Gastroesophageal sphincter (tissue), 3 donors: ENCODE data around the gene IRF3.

Source experiments
- EP300 ChIP-seq: sonication (generic); formaldehyde crosslinking; IDR thresholded peaks from one replicate; pipeline ENCODE4 v1.6.1; 2017; ENCODE audit warnings: antibody characterized with exemption, mild to moderate bottlenecking
- POLR2A ChIP-seq, 2 donors: fragments of 450-650 bp; IDR thresholded peaks; one replicate each; pipeline ENCODE4 v1.6.1; 2017; ENCODE audit warnings: antibody characterized with exemption in 2 of 2, mild to moderate bottlenecking in 2 of 2, moderate library complexity in 1 of 2
- POLR2AphosphoS5 ChIP-seq: sonication (generic); formaldehyde crosslinking; IDR thresholded peaks from one replicate; pipeline ENCODE4 v1.6.1; 2017; ENCODE audit warnings: antibody characterized with exemption
- TF ChIP-seq, protein P1 (sequence below), 4 experiments: fragments of 200-600 bp in 2 of 4; fragments of 450-650 bp in 2 of 4; sonication (generic) in 1 of 4; IDR thresholded peaks; one replicate each; pipeline ENCODE4 v1.5.1; 2017 to 2019; ENCODE audit warnings: antibody characterized with exemption in 4 of 4, mild to moderate bottlenecking in 2 of 4, moderate library complexity in 2 of 4

- TF ChIP-seq POLR2A (IDR thresholded peaks at IDR 0.05) (no peak), EP300 (no peak), POLR2AphosphoS5 (no peak)
- TF ChIP-seq, protein P1, sequence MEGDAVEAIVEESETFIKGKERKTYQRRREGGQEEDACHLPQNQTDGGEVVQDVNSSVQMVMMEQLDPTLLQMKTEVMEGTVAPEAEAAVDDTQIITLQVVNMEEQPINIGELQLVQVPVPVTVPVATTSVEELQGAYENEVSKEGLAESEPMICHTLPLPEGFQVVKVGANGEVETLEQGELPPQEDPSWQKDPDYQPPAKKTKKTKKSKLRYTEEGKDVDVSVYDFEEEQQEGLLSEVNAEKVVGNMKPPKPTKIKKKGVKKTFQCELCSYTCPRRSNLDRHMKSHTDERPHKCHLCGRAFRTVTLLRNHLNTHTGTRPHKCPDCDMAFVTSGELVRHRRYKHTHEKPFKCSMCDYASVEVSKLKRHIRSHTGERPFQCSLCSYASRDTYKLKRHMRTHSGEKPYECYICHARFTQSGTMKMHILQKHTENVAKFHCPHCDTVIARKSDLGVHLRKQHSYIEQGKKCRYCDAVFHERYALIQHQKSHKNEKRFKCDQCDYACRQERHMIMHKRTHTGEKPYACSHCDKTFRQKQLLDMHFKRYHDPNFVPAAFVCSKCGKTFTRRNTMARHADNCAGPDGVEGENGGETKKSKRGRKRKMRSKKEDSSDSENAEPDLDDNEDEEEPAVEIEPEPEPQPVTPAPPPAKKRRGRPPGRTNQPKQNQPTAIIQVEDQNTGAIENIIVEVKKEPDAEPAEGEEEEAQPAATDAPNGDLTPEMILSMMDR (IDR thresholded peaks at IDR 0.05) = no peak
Measured at GRCh38 chr19:49631610-49632192, 34.0 kb downstream of the IRF3 start.
